GM13976 (cell line): Measurements from ENCODE around the gene PSMG3.

Experiments used
- DNase-seq: peaks from one replicate; pipeline ENCODE4 v3.0.0; 2012; ENCODE audit warnings: low spot score
- in situ Hi-C: fragments of 300-500 bp; cut with MboI; formaldehyde crosslinking; loops from one replicate; pipeline ENCODE4 v1.12.0; 2022; ENCODE audit warnings: low sequenced_read_pairs, mixed read lengths, inconsistent platforms; ENCODE audit not compliant: unreplicated experiment
- TF ChIP-seq, protein P1 (sequence below): IDR thresholded peaks from 2 replicates; pipeline ENCODE4 v1.5.1; 2012; ENCODE audit warnings: borderline replicate concordance, mild to moderate bottlenecking; ENCODE audit not compliant: insufficient read depth; ENCODE audit errors: extremely low read depth, missing control alignments, control extremely low read depth

PSMG3 gene

DNA sequence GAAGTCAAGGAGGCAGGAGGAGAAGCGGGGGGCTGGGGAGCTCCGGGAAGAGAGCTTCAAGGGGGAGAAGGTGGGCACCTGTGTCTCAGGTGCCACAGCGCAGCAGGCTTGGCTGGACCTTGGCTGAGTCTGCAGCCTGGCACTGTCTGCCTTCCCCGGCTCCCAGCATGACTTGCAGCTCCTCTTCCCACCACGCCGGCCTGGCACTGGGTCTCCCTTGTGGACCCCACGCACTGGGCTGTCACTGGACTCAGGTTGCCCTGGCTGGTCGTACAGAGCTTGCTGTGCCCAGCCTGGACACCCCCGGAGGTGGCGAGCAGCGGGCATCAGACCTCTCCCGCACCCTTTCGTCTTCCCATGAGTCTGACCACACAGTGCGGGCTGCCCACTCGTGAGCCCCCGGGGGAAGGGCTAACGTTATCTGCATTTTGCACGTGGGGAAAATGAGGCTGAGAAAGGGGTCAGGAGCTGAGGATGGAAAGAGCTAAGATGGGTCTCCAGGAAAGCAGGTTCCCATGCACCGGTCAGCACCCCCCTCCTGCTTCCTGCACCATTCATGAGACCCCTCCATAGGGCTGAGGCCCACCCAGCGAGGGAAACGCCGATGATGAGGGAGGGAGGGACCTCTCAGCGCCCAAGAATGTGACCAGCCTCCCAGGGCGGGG lies 40.3 kb upstream of the PSMG3 start:
- no peak for DNase-seq
- TF ChIP-seq, protein P1, sequence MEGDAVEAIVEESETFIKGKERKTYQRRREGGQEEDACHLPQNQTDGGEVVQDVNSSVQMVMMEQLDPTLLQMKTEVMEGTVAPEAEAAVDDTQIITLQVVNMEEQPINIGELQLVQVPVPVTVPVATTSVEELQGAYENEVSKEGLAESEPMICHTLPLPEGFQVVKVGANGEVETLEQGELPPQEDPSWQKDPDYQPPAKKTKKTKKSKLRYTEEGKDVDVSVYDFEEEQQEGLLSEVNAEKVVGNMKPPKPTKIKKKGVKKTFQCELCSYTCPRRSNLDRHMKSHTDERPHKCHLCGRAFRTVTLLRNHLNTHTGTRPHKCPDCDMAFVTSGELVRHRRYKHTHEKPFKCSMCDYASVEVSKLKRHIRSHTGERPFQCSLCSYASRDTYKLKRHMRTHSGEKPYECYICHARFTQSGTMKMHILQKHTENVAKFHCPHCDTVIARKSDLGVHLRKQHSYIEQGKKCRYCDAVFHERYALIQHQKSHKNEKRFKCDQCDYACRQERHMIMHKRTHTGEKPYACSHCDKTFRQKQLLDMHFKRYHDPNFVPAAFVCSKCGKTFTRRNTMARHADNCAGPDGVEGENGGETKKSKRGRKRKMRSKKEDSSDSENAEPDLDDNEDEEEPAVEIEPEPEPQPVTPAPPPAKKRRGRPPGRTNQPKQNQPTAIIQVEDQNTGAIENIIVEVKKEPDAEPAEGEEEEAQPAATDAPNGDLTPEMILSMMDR: no peak
- in situ Hi-C loops: no loop called here

DNA sequence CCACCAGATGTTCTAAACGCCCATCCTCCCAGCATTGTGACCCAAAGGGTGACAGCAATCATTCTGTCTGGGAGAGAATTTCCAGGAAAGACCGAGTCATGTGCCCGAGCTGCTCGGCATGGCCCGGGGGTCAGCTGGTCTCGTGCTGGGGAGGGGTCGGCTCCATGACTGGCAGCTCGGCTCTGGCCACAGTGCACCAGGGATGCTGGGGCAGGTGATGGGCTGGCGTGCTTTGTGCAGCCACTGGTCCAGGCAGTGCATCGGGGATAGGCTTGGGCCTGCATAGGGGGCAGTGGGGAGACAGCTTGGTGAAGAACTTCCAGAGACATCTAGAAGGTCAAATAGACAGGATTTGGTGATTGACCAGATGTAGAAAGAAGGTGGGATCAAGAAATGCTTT lies 39.2 kb upstream of the PSMG3 start:
- DNase-seq: no peak
- in situ Hi-C loops: no loop called here
- TF ChIP-seq, protein P1: no peak

DNA sequence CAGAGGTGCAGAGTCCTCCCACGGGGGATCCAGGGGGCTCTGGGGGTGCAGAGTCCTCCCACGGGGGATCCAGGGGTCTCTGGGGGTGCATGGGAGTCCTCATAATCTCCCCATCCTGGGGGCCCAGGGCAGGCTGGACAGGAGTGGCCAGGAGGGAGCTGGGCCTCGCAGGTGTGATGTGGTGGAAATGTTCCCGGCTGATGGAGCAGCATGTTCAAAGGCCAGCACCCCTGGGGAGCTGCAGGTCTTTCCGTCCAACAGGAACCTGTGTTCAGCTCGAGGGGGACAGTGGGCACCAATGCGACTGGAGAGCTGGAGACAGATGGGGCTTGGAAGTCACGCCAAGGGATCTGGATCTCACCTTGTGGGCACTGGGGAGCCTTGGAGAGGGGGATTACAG lies 38.5 kb upstream of the PSMG3 start:
- DNase-seq: no peak
- in situ Hi-C loops: no loop called here
- TF ChIP-seq, protein P1: no peak

DNA sequence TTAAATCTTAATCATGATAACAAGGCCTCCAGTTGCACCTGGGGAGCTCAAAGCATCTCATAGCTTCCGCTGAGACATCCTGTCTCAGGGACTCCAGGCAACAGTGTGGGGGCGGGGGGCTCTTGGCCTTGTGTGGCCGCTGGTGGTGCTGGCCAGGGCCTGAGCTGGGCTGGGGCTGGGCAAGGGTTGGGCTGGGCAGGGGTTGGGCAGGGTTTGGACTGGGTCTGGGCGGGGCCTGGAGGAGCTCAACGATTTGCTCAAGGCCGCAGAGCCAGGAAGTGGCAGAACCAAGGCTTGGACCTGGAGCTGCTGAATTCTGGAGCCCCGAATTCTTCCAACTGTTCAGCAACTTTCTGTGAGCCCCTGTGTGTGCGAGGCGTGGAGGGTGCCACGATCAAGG lies 37.9 kb upstream of the PSMG3 start:
- TF ChIP-seq, protein P1: no peak
- DNase-seq: no peak
- in situ Hi-C loops: no loop called here

DNA sequence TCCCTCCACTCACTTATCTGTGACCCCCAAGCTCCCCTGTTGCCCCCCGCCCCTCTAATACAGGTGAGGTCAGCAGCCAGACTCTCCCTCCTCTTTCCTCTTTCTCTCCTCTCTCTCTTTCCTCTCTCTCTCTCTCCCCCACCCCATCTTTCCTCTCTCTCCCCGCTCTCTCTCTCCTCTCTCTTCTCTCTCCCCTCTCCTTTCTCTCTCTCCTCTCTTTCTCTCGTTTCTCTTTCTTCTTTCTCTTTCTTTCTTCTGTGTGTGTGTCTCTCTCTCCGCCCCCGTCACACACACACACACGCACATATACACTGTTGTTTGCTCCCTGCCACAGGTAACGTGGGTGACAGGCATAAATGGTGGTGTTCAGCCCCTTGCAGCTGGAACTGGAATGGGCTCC lies 37.2 kb upstream of the PSMG3 start:
- TF ChIP-seq, protein P1: no peak
- DNase-seq: no peak
- in situ Hi-C loops: no loop called here

DNA sequence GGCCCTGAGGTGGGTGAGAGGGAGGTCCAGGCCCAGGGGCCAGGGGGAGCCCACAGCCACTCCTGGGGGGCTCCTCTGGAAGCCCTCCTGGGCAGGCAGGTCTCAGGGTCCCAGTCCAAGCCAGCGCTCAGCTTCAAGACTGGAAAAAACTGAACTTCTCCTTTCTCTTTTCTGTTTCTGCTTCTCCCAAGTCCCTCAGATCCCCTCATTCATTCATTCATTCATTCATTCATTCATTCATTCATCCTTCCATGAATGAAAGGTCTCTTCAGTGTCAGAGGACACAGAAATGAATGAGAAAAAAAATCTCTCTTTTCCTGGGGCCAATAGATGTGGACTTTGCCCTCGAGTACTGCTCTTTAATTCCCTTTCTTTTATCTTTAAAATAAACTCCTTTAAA lies 34.6 kb upstream of the PSMG3 start:
- DNase-seq: no peak
- in situ Hi-C loops: no loop called here
- TF ChIP-seq, protein P1: no peak
